HT-29 (cell line): ENCODE results near the gene NRTN. TPM values are rescaled to one million over a fixed set of nuclear protein-coding genes. Genes with fewer than 3 reads are reported as not detected.
"Not testable (repeated sequence)": the region's sequence is repeated elsewhere in the genome, so short reads cannot be mapped to it uniquely, and the experiment has no call there.

Experiments
- DNase-seq: peaks from one replicate; pipeline ENCODE4 v3.0.0-alpha.2; 2015; ENCODE audit warnings: low spot score
- total RNA-seq: library from RNA; depleted of rRNA; stranded (reverse); fragments of >200 nt; shearing (Covaris generic); gene quantifications from 2 replicates; pipeline ENCODE4 v1.2.3, GENCODE V29; 2014

NRTN gene
- total RNA-seq, 1 experiment from 2014 or later: not detected

DNA sequence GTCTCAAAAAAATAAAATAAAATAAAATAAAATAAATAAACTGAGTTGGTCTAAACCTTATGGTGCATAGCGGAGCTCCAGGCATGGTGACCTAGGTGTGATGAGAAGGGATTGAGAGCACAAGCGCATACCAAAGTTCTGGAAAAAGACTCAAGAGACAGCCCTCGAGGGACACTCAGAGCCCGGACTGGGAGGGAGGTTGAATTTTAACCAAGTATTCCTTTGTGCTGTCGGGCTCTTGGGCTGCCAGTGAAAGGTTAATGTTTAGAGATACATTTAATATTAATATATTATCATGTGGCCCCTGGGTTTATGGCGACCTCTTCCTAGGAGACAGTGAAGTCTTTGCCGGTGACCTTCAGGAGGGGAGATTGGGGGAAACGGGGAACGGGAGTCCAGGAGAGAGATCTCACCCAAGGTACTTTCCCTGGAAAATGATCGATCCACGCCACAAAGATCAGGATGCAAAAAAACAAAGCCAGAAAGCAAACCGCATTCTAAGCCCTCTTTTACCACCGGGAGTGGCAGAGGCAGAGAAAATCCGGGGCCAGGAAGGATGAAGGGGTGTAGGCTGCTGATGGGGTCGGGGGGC, 33.0 kb downstream of the NRTN start:
- DNase-seq: no peak

DNA sequence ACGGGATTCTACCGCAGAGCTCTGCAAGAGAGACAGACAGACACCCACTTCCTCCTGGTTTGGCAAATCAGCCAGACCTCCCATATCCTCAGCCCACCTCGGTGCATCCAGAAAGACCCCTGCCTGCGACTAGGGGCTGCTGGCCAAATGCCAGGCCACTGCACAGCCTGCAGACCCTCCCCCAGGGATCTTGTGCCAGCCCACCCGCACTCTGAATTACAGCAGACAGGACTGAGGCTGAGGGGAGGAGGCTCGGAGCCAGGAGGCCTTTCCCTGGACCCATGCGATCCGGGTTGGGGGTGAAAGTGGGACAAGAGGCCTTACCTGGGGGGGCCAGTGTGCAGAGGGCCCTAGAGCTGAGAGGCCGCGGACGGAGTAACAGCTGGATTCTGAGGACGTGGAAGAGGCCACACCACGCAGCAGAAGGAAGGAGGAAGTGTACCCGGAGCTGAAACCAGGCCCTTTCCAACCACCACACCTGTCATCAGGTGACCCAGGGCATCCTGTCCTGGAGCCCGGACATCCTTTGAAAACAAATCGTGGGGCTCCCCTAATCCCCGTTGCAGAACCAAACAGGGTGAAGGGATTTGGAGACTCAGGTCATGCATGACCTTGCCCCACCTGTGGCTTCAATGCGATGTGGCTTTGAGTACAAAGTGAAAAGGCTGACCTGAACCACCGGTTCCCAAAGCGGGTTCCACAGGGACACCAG, 33.6 kb downstream of the NRTN start:
- DNase-seq: no peak

DNA sequence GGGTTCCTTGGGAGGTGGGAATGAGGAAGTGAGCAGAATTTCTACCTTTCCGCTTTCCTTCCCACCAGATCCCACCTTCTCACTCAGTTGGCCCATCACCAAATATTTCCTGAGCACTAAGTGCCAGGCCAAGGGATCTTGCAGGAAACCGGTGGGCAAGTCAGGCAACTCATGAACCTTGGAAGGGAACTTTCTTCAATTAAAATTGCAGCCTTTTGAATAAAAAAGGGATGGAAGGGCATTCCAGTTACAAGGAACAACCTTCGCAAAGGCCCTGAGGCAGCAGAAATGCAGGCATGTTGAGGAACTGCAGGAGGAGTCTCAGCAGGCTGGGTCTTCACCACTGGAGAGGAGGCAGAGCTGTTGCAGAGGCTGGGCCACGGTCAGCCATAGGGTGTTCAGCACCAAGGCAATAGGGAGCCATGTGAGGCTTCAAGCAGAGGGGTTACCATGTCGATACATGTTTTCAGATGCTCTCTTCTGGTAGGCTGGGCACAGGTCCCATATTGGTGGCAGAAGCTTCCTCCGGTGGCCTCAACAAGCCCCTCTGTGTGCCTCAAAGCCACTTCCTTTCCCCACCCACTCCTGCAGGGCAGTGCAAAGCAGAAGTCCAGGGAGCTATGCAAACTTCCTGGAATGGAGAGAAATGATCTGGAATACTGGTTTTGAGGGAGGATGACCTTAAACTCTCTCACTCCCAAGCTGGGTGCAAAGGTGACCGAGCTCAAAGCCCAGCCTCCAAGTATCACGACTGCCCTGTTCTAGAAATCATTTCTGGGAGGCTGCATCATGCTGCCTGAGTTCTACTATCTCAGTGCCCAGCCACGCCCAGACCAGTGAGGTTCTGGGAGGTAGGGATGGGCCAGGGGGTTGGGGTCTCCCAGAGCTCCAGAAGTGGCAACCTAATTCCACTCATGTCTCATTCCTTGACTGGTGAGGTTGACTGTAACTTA, 34.5 kb downstream of the NRTN start, which contains the start of gene FUT6:
TSS of gene FUT6 (minus strand) at position 638 of the 953 bp plus-strand sequence. CDS start 7,135 bp downstream, outside the sequence.
- DNase-seq: no peak

GRCh38 chr19:5841735-5842111, 36.9 kb downstream of the NRTN start:
- DNase-seq: not testable (repeated sequence)

GRCh38 chr19:5843295-5843927, 38.5 kb downstream of the NRTN start:
- DNase-seq: no peak

GRCh38 chr19:5844456-5845433, 39.9 kb downstream of the NRTN start:
- no peak for DNase-seq

GRCh38 chr19:5847846-5848245, 43.0 kb downstream of the NRTN start:
- not testable (repeated sequence) for DNase-seq

GRCh38 chr19:5848621-5849020, 43.8 kb downstream of the NRTN start:
- DNase-seq: not testable (repeated sequence)

GRCh38 chr19:5850189-5850588, 45.3 kb downstream of the NRTN start:
- DNase-seq: no peak

DNA sequence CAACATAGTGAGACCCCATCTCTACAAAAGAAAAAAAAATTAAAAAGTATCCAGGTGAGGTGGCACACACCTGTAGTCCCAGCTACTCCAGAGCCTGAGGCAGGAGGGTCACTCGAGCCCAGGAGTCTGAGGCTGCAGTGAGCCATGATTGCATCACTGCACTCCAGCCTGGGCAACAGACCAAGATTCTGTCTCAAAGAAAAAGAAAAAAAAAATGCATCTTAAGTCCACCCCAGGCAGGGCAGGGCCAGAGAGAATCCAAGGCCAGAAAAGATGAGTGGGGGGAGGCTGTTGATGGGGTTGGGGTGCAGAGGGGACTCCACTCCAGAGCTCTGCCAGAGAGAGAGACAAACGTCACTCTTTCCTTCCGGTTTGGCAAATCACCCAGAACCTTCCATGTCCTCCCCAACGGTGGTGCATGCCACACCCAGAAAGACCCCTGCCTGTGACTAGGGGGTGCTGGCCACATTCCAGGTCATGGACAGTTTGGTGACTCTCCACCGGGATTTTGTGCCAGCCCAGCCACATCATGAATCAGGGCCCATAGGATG, 46.0 kb downstream of the NRTN start:
- DNase-seq: no peak

- DNase-seq: no peak
Observed at GRCh38 chr19:5851302-5851701, 46.4 kb downstream of the NRTN start, which contains the start of gene FUT3. Gene FUT3, minus strand, starts transcription at chr19:5851449.

DNA sequence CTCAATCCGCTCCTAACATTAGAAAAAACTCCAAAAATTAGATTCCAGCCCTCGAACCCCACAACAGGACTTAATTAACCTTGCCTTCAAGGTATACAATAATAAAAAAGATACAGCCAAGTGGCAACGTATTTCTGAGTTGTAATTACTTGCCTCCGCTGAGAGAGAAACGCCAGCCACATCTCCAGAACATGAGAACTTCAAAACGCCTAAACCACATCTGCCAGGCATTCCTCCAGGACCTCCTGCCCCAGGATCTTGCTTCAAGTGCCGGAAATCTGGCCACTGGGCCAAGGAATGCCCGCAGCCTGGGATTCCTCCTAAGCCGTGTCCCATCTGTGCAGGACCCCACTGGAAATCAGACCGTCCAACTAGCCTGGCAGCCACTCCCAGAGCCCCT, 49.3 kb downstream of the NRTN start:
- not testable (repeated sequence) for DNase-seq

- not testable (repeated sequence) for DNase-seq
Observed at GRCh38 chr19:5855151-5855550, 50.3 kb downstream of the NRTN start.

GRCh38 chr19:5857203-5858081, 52.6 kb downstream of the NRTN start:
- no peak for DNase-seq

DNA sequence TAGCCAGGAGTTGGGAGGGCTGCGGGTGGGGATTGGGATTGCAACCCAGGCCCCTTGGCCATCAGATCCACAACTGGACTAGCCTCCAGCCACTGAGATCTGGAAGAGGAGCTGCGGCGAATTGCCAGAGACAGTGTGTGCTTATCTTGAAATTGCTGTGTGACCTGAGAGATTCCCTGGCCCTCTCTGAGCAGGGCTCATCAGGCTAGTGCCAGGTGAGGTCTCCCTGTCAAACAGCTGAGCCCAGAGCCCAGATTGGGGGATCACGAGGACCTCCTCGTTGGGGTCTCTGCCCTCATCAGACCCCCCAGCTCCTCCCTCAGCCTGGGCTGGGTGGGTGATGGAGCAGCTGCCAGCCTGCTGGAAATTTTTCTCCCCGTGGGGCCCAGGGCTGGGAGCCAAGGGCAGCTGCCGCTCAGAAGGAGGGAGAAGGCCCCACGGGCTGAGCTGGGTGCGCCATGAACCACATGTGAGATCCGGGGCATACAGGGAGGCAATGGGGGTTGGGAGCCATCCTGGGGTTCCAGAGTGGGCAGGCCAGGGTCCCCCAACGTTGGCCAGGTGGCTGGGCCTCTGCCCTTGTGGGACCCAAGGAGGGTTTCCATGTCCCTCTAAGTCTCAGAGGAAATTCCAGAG, 58.3 kb downstream of the NRTN start:
- DNase-seq: no peak

DNA sequence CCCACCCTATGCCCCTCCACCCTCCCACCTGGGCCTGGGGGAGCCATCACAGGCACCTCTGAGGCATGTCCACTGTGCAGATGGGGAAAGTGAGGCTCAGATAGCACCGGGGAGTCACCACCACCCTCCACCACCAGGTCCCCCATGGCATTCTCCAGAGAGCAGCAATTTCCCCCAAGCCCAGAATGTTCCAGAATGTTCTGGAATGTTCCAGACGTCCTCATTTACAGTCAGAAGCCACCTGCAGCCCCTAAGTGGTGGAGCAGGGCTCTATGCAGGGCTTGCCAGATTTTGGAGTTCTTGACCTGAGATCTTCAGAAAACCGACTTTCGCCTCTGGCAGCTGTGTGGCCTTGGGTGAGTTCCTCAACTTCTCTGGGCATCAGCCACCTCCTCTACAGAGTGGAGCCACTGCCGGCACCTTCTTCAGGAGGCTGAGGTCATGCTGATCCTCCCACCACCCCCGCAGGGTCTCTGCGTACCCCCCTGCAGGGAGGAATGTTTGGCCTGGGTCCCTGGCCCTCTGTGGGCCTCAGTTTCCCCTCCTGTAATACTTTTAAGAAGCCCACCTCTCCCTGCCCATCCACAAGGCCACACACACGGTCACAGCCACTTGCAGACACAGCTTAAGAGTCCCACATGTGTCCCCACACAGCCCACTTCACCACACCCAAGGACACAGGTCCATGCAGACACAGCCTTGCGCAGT, 59.3 kb downstream of the NRTN start:
- DNase-seq: no peak

DNA sequence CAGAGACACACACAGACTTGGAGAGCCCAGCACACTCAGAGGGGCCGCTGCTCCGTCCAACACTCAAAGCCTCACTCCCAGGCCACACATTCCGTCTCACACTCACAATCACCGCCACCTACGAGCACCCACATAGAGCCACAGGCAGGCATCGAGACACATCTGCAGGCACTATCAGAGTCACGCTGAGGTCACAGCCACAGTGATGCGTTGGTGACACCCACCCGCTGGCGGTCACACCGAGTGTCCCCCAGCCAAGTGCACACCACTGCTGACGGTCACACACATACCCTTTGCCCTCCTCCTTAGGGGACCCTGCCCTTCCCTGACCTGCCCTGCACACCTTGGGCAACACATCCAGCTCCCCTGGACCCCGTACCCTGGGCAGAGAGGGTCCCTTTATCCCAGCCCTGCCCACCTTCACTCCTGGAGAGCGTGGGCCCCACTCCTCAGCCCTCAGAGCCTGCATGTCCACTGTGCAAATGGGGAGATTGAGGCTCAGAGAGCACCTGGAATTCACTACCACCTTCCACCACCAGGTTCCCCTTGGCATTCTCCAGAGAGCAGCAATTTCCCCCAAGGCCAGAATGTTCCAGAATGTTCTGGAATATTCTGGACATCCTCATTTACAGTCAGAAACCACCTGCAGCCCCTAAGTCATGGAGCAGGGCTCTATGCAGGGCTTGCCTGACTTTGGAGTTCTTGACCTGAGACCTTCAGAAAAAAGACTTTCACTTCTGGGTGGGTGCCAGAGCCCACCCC, 60.0 kb downstream of the NRTN start:
- no peak for DNase-seq
